Mesothelial cell of epicardium (in vitro differentiated cells): ENCODE measurements around the gene WDR81. TPM values are rescaled to one million over a fixed set of nuclear protein-coding genes. Genes with fewer than 3 reads are reported as not detected.
A peak's percentile ranks its signal among the peaks of the same experiment; 100 is the strongest.

Source experiments
- DNase-seq, 2 experiments: peaks; one replicate each; pipeline ENCODE4 v3.0.0; 2021; ENCODE audit warnings: low spot score in 2 of 2; ENCODE audit not compliant: unreplicated experiment in 2 of 2
- H3K27ac Mint-ChIP-seq: 2 replicates; pipeline ENCODE4 v1.8.0; 2021; ENCODE audit warnings: mixed read lengths
- H3K27me3 Mint-ChIP-seq: 2 replicates; pipeline ENCODE4 v1.8.0; 2021; ENCODE audit warnings: low read depth, mixed read lengths
- H3K36me3 Mint-ChIP-seq: 2 replicates; pipeline ENCODE4 v1.8.0; 2021; ENCODE audit warnings: mixed read lengths
- H3K4me1 Mint-ChIP-seq: 2 replicates; pipeline ENCODE4 v1.8.0; 2021; ENCODE audit warnings: mixed read lengths
- H3K4me3 Mint-ChIP-seq: 2 replicates; pipeline ENCODE4 v1.8.0; 2021; ENCODE audit warnings: mild to moderate bottlenecking, moderate library complexity, mixed read lengths
- H3K9me3 Mint-ChIP-seq: 2 replicates; pipeline ENCODE4 v1.8.0; 2021; ENCODE audit warnings: mixed read lengths
- total RNA-seq: library from RNA; stranded (reverse); gene quantifications from 3 replicates; pipeline ENCODE4 v1.2.1, GENCODE V29; 2021
- TF ChIP-seq, protein P1 (sequence below): fragments of 200-600 bp; sonication (generic); IDR thresholded peaks from one replicate; pipeline ENCODE4 v1.5.0; 2021; ENCODE audit warnings: antibody characterized with exemption; ENCODE audit not compliant: unreplicated experiment

WDR81 gene
- total RNA-seq, 1 donor from 2014 or later = 20.6 TPM

DNA sequence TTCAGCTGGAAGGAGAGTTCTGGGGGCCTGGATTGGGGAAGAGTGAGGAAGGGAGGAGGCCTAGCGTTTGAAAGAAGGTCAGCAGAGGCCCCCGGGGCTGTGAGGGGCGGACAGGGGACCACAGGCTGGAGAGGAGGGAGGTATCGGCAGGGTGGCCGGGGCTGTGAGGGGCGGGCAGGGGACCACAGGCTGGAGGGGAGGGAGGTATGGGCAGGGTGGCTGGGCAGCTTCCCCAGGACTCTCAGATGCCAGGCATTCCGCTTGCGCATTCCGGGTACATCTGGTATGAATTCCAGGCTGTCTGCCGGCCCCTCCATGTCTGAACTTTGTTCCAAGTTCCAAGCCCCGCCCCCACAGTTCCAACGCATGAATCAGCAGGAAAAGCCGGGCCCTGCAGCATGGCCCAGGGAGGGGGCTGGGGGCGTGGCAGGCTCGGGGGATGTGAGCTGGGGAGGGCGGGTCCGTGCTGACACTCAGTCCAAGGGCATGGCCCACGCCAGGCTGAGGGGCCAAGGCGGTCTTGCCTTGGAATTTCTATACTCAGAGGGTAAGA is 10.0 kb upstream of the WDR81 start:
- H3K9me3 Mint-ChIP-seq = no peaks in the 10 kb centered on the region
- H3K27me3 Mint-ChIP-seq = no peaks in the 10 kb centered on the region
- H3K4me3 Mint-ChIP-seq = peak overlapping the region; percentile 91
- H3K4me1 Mint-ChIP-seq = peaks cover 59% of the 10 kb centered on the region
- peak; percentile 95 to 96 for DNase-seq
- TF ChIP-seq, protein P1, sequence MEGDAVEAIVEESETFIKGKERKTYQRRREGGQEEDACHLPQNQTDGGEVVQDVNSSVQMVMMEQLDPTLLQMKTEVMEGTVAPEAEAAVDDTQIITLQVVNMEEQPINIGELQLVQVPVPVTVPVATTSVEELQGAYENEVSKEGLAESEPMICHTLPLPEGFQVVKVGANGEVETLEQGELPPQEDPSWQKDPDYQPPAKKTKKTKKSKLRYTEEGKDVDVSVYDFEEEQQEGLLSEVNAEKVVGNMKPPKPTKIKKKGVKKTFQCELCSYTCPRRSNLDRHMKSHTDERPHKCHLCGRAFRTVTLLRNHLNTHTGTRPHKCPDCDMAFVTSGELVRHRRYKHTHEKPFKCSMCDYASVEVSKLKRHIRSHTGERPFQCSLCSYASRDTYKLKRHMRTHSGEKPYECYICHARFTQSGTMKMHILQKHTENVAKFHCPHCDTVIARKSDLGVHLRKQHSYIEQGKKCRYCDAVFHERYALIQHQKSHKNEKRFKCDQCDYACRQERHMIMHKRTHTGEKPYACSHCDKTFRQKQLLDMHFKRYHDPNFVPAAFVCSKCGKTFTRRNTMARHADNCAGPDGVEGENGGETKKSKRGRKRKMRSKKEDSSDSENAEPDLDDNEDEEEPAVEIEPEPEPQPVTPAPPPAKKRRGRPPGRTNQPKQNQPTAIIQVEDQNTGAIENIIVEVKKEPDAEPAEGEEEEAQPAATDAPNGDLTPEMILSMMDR = no peak
- peaks cover 3% of the 10 kb centered on the region for H3K36me3 Mint-ChIP-seq
- H3K27ac Mint-ChIP-seq = peak overlapping the region; percentile 99

DNA sequence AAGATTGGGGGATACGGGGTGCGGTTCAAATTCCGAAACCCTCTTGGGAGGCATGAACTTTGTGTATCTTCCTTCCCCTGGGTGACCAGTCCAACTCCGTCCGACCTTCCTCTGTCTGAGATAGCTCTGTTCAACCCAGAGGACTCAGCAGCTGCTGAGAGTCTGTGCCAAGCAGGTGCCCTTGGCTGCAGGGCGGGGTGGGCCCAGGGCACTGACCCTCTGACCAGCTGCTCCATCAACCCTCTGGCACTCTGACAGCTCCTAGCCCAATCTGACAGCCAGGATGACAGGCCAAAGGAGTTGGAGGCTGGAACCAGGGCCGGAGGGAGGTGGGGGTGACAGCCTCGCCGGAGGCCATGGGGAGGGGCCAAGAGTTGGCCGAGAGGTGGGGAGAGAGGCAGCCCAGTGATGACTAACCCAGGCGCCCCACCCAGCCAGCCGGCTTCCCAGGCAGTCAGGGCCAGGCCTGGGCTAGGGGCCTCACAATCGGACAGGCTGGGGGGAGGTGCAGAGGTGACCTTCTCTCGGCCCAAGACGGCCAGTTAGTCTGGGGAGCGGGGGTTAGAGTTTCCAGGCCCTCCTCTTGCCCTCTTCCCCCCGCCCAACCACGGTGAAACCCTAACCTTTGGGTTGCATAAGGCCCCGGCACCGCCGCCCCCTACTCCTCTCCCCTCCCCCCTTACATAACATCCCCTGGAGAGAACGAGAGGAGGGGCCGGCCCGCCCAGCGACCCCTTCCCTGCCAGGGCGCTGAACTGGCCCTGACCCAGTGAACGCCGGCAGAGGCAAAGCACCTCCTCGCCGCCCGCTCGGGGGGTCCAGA is 9.3 kb upstream of the WDR81 start:
- peaks cover 3% of the 10 kb centered on the region for H3K36me3 Mint-ChIP-seq
- peak overlapping the region; percentile 91 for H3K4me3 Mint-ChIP-seq
- no peaks in the 10 kb centered on the region for H3K9me3 Mint-ChIP-seq
- peaks cover 59% of the 10 kb centered on the region for H3K4me1 Mint-ChIP-seq
- TF ChIP-seq, protein P1 = no peak
- peak in 1 of 2 experiments; percentile 68 for DNase-seq
- peak overlapping the region; percentile 99 for H3K27ac Mint-ChIP-seq
- H3K27me3 Mint-ChIP-seq = no peaks in the 10 kb centered on the region

DNA sequence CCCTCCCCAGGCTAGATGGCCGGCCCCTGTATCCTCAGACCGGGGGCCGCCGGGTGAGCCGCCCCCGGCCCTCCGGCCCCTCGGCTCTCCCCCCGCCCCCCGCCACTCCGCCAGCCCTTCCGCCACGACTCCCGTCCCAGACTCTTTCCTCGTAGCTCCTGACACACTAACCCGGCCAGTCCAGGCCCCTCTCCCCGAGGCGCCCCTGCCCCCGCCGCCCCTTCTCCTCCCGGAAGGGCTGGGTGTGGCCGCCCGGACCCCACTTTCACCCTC is 8.8 kb upstream of the WDR81 start:
- H3K4me1 Mint-ChIP-seq = peaks cover 57% of the 10 kb centered on the region
- no peaks in the 10 kb centered on the region for H3K27me3 Mint-ChIP-seq
- peak overlapping the region; percentile 91 for H3K4me3 Mint-ChIP-seq
- H3K36me3 Mint-ChIP-seq = peaks cover 3% of the 10 kb centered on the region
- H3K27ac Mint-ChIP-seq = peak overlapping the region; percentile 99
- DNase-seq = no peak
- TF ChIP-seq, protein P1 = no peak
- H3K9me3 Mint-ChIP-seq = no peaks in the 10 kb centered on the region

DNA sequence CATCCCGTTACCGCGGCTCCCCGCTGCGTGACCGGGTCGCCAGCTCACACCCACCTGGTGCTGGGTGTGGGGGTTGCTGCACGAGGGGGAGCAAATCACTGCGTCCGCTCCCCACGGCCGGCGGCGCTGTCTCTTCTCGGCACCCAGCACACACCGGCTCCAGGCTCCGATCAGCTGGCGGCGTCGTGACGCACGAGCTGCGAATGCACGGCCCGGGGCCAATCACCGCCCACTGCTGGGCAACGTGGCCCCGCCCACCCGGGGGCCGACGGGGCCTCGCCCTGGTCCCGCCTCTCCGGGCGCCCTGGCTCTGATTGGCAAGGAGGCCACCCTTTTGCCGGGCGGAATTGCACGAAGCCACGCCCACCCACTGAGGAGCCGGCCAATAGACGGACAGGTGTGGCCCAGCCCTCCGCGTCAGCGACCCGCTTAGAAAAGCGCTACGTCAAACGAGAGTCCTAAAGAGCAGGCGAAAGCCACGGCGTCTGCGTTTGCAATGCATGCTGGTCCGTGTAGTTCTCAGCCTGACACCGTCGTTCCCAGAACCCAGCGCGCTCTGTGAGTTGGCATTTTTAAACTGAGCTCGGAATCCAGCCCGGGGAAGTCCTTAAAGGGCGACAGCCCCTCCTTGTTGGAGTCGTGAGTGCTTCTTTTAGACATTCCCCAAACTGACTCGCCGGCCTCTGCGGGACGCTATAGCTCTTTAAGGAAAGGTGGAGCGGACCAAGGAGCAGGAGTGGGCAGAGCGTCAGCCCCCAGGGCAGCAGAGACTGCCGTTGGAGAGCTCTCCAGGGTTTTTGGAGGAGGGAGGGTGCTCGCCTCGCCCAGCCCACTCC is 8.2 kb upstream of the WDR81 start:
- Mint-ChIP-seq H3K9me3 (no peaks in the 10 kb centered on the region), H3K27ac (peak overlapping the region; percentile 100), H3K4me1 (peaks cover 53% of the 10 kb centered on the region), H3K4me3 (peak overlapping the region; percentile 91), H3K36me3 (peaks cover 3% of the 10 kb centered on the region), H3K27me3 (no peaks in the 10 kb centered on the region)
- DNase-seq = peak; percentile 100
- TF ChIP-seq, protein P1 = no peak

DNA sequence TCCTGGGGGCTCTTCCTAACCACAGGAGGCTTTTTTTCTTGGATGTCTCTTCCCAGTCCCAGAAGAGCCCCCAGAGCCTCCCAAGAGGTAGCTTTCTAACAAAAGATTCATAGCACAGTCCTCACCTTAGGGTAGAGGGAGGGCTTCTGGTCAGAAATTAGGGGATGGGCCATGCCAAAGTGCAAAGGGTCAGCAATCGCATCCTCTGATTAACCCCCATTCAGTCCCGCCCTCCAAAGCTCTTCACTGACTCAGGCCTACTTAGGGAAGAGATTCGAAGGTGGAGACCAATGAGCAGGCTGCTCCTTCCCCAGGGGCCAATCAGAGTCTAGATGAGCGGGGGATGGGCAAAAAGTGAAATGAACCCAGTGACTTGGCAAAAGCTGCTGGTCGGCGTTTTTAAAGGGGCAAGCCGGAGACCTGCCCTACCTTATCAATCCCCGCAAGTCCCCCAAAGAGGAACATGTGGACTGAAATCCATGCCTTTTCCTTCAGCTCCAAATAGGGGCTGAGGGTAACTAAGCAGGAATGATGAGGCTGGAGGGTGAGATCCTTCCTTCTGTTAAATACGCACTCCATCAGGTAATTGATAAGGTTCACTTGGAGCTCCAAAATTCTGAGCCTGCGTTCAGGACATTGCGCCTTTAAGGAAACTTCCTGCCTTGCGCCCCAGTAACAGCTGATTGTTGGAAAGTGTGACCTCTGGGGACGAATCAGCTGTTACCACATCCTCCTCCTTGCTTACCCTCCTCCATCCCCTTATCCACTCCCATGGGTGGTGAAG is 7.4 kb upstream of the WDR81 start:
- TF ChIP-seq, protein P1 = no peak
- H3K4me1 Mint-ChIP-seq = peaks cover 45% of the 10 kb centered on the region
- no peaks in the 10 kb centered on the region for H3K27me3 Mint-ChIP-seq
- peaks cover under 1% of the 10 kb centered on the region for H3K36me3 Mint-ChIP-seq
- H3K4me3 Mint-ChIP-seq = peak overlapping the region; percentile 91
- H3K27ac Mint-ChIP-seq = peak overlapping the region; percentile 100
- H3K9me3 Mint-ChIP-seq = no peaks in the 10 kb centered on the region
- DNase-seq = peak in 1 of 2 experiments; percentile 84
